ENCODE data around the gene N4BP3.

Gene N4BP3

DNA sequence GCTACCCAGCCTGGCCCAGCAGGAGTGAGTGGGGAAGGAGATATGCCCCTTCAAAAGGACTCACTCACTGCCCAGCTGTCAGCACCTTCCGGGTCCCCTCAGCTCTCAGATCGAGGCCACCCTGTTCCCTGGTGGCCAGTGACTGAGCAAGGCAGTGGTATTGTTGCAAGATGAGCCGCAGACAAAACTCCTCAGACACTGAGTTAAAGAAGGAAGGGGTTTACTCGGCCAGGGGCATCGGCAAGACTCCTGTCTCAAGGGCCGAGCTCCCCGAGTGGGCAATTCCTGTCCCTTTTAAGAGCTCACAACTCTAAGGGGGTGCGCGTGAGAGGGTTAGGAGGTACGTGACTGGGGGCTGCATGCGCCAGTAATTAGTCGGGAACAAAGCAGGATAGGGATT is 9.7 kb upstream of the N4BP3 start:
- no peak for FAIRE-seq

- no peak for FAIRE-seq
Measured at GRCh38 chr5:178104492-178104891, 8.8 kb upstream of the N4BP3 start.

DNA sequence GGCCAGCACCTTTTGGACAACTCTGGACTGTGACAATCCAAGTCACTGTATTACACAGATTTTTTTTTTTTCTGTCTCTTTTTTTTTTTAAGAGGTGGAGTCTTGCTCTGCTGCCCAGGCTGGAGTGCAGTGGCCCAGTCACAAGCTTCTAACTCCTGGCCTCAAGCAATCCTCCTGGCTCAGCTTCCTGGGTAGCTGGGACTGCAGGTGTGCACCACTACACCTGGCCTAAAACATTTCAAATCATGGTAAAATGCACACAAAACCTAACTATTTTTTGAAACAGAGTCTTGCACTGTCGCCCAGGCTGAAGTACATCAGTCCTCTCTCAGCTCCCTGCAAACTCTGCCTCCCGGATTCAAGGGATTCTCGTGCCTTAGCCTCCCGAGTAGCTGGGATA is 7.2 kb upstream of the N4BP3 start:
- FAIRE-seq: no peak

DNA sequence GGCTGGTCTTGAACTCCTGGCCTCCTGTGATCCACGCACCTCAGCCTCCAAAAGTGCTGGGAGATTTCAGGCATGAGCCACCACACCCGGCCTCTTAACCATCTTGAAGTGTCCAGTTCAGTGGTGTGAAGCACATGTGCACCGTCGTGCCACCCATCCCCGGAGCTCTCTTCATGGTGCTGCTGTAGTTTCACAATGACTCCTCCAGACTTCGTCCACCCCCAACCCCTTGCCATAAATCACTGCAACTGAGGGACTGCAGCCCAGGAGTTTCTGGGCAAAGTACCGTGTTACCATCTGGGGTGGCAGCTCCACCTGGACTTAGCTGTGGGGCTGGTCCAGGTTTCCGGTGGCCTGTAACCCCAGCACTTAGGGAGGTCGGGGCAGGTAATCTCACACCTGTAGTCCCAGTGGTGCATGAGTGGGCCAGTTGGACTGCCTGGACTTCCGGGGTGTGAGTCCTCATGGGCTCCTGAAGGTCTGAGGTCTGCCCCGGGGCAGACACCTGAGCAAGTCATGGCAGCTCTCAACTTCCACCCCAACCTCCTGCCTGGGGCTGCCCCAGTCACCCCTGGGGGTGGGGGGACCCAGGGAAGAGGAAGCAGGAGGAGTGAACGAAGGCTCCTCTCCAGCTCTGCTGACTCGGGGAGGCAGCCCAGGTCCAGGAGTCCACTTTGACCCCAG is 6.6 kb upstream of the N4BP3 start:
- FAIRE-seq: no peak

- no peak for FAIRE-seq
Measured at GRCh38 chr5:178107756-178108310, 5.5 kb upstream of the N4BP3 start.

DNA sequence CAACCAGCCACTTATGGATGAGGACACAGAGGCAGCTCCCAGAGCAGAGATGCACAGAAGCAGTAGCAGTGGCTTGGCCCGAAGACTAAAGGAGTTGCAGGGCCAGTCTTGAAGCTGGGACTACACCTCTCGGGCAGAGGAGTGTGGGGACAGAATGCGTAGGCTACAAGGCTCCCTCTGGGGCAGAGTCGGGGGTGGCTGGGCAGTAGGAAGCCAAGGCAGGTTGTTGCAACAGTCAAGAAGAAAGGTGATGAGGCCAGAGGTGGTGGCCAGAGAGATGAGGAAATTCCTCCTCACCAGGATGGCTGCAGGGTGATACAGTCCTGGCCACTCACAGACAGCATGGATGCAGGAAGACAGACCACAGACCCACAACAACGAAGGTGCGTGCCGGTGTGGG is 4.9 kb upstream of the N4BP3 start:
- no peak for FAIRE-seq

DNA sequence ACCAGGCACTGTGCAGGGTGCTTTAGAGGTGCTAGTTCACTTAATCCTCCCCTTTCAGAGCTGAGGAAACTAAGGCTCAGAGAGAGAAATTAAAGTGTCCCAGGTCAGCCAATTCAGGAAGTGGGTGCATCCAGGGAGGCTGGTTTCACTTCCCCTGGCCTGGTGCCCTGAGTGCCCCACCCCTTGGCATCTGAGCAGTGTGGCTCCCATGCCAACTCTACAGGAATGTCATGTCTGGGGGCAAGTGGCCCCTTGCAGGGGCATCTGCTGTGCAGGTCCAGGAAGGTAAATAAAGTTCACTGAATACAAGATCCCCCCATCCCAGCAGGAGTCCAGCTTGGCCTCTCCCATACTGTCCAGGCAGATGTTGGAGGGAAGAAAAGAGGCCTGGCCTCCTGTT is 4.4 kb upstream of the N4BP3 start:
- no peak for FAIRE-seq

GRCh38 chr5:178110511-178110910 is 2.8 kb upstream of the N4BP3 start:
- FAIRE-seq: no peak

GRCh38 chr5:178111925-178112324 is 1.4 kb upstream of the N4BP3 start:
- no peak for FAIRE-seq

- no peak for FAIRE-seq
Measured at GRCh38 chr5:178112545-178112944, 787 bp upstream of the N4BP3 start.

DNA sequence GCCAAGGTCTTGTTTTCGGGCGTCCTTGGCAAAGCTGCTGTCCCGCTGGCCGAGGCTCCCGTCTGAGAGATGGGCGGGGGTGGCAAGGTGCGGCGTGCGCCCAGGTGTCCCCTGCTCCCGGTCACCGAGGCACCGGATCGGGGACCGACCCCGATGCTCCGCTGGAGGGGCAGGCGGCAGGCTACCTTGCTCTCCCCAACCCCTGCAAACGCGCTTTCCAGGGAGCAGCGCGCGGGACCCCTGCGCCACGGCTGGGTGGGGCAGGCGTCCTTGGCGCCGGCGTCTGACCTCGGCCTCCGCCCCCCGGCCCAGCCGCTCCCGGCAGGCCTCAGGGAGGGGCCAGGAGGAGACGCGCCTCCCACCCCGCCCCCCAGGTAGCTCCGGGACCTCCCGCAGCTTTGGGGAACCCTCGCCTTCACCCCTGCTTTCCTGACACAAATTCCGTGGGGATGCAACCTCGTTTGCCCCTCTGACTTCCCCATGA is 551 bp downstream of the N4BP3 start:
- no peak for FAIRE-seq

GRCh38 chr5:178114325-178115135 is 1.2 kb downstream of the N4BP3 start:
- no peak for FAIRE-seq

- no peak for FAIRE-seq
Measured at GRCh38 chr5:178115136-178115813, 1.9 kb downstream of the N4BP3 start.

- no peak for FAIRE-seq
Measured at GRCh38 chr5:178115814-178116142, 2.4 kb downstream of the N4BP3 start.

DNA sequence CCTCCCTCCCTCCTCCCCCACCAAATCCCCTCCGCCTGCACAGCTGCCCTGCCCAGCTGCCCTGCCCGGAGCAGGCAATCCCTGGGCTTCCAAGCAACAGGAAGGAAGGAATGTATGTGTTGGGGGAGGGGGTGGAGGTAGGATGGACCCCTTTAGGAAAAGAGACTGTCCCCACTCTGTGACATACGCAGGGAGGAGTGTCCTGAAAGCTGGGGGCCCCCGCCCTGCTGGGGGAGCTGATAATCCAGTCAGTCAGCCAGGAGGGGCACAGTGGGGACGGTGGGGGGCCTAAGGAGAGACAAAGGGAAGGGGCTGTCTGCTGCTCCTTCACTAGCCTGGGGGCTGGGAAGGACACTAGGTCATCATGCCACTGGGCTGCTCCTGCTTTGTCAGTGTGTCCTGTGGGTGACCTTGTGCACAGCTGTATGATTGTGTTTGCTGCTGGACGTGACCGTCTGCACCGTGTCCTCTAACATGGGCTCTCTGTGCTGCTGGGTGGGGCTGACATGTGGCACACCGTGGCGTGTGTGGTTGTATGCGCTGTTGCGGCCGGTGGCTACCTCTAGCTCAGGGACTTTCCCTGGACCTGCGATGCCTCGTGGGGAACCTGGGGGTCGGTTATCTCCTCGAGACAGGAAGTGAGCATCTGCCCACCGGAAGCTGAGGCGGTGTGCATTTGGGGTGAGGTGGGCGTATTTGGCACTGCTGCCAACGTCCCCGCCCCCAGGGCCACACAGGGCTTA is 3.0 kb downstream of the N4BP3 start:
- FAIRE-seq: no peak

DNA sequence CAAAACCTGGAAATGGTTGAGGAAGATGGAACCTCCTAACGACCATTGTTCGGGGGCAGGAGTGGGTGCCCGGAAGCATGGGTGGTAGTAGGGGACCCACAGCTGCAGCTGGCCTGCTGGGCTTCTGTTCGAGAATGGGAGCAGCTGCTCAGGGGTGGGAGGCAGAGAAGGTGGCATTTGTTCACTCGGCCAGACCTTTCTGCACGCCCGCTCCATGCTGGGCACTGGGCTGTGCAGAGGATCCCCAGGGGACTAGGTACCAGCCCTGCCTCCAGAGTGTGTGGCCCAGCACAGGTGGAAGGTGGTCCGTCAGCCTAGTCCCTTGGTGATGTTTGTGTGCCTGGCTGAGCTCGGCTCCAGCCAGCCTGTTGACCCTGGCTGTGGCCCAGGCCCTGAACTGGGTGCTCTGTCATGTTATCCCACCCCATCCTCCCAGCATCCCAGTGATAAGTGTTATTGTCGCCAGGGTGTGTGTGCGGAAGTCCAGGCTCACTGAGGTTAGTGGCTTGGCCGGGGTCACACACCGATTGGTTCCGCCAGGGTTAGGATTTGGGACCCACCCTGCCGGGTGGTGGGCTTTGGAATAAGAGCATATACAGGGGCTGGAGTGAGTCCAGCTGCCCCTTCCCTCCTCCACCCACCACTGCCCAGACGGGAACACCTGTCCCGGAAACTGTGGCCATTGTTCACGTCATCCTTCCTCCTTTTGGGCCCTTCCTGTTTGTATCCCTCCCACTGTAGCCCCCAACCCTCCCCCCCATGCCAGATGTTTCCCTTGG is 4.8 kb downstream of the N4BP3 start:
- no peak for FAIRE-seq

- FAIRE-seq: no peak
Measured at GRCh38 chr5:178119915-178120606, 6.7 kb downstream of the N4BP3 start.

- no peak for FAIRE-seq
Measured at GRCh38 chr5:178120607-178121357, 7.5 kb downstream of the N4BP3 start.

DNA sequence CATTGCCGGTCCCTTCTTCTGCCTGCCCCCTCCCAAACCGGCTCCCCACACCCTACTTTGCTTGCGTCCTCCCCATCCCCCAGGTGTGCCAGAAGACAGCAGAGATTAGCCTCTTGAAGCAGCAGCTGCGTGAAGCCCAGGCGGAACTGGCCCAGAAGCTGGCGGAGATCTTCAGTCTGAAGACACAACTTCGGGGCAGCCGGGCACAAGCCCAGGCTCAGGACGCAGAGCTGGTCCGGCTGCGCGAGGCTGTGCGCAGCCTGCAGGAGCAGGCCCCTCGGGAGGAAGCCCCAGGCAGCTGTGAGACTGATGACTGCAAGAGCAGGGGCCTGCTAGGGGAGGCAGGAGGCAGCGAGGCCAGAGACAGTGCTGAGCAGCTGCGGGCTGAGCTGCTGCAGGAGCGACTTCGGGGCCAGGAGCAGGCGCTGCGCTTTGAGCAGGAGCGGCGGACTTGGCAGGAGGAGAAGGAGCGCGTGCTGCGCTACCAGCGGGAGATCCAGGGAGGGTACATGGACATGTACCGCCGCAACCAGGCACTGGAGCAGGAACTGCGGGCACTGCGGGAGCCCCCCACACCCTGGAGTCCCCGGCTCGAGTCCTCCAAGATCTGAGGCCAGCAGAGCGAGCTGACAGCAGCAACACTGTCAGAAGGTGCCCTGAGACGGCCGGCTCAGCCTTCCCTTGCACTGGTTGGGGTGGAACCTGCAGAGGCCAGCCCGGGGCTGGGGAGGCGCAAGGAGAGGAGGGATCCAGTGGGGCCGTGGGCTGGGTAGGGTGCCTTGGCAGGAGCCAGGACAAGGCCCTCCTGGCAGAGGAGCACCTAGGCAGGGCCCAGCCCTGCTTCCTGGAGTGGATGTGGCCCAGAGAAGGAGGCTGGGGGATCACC is 8.3 kb downstream of the N4BP3 start:
- FAIRE-seq: no peak
